ENCODE measurements around the gene ZCCHC10.

Gene ZCCHC10

GRCh38 chr5:133062276-133062675, 35.9 kb upstream of the ZCCHC10 start:
- H3K4me3 ChIP-seq (replicated peaks in 1 of 2; ENCODE audit: low read depth in 2 of 2, low read length in 2 of 2): no peak overlapping the region
- no peak for DNase-seq (ENCODE audit: low read depth in 2 of 2)
- TF ChIP-seq CTCF (IDR thresholded peaks at IDR 0.05; ENCODE audit: low read depth, low read length): no peak

- TF ChIP-seq CTCF (IDR thresholded peaks at IDR 0.05; ENCODE audit: low read depth, low read length): no peak
- H3K4me3 ChIP-seq (replicated peaks in 1 of 2; ENCODE audit: low read depth in 2 of 2, low read length in 2 of 2): no peak overlapping the region
- no peak for DNase-seq (ENCODE audit: low read depth in 2 of 2)
Measured at GRCh38 chr5:133059621-133060020, 33.3 kb upstream of the ZCCHC10 start.

GRCh38 chr5:133056891-133057290, 30.5 kb upstream of the ZCCHC10 start:
- TF ChIP-seq CTCF (IDR thresholded peaks at IDR 0.05; ENCODE audit: low read depth, low read length): no peak
- no peak overlapping the region for H3K4me3 ChIP-seq (replicated peaks in 1 of 2; ENCODE audit: low read depth in 2 of 2, low read length in 2 of 2)
- no peak for DNase-seq (ENCODE audit: low read depth in 2 of 2)

GRCh38 chr5:133054697-133055471, 28.5 kb upstream of the ZCCHC10 start:
- TF ChIP-seq CTCF (IDR thresholded peaks at IDR 0.05; ENCODE audit: low read depth, low read length): no peak
- no peak overlapping the region for H3K4me3 ChIP-seq (replicated peaks in 1 of 2; ENCODE audit: low read depth in 2 of 2, low read length in 2 of 2)
- no peak for DNase-seq (ENCODE audit: low read depth in 2 of 2)

GRCh38 chr5:133053448-133053847, 27.1 kb upstream of the ZCCHC10 start:
- TF ChIP-seq CTCF (IDR thresholded peaks at IDR 0.05; ENCODE audit: low read depth, low read length): no peak
- DNase-seq (ENCODE audit: low read depth in 2 of 2): no peak
- H3K4me3 ChIP-seq (replicated peaks in 1 of 2; ENCODE audit: low read depth in 2 of 2, low read length in 2 of 2): peak overlapping the region; percentile 98 to 99

GRCh38 chr5:133052317-133053175, 26.2 kb upstream of the ZCCHC10 start:
- peak; percentile 58 to 65 for DNase-seq (ENCODE audit: low read depth in 2 of 2)
- TF ChIP-seq CTCF (IDR thresholded peaks at IDR 0.05; ENCODE audit: low read depth, low read length): no peak
- peak overlapping the region; percentile 98 to 99 for H3K4me3 ChIP-seq (replicated peaks in 1 of 2; ENCODE audit: low read depth in 2 of 2, low read length in 2 of 2)
